Measurements from ENCODE around the gene BCAS2.

- no peak for TF ChIP-seq CTCF (IDR thresholded peaks at IDR 0.05; ENCODE audit: low read depth, low read length, poor library complexity, severe bottlenecking)
- TF ChIP-seq EZH2phosphoT487 (IDR thresholded peaks at IDR 0.05; ENCODE audit: borderline replicate concordance, low read length): no peak
Measured at GRCh38 chr1:114531094-114531493, 50.3 kb downstream of the BCAS2 start.

Measured in DOHH2 (cell line).